Activated T-cell treated with anti-CD3 and anti-CD28 coated beads for 48 hours (primary cell): ENCODE data around the gene P4HA2.
"Not testable (repeated sequence)": the region's sequence is repeated elsewhere in the genome, so short reads cannot be mapped to it uniquely, and the experiment has no call there.

Experiments used
- DNase-seq: peaks from one replicate; pipeline ENCODE4 v3.0.0-alpha.2; 2020; ENCODE audit warnings: low read depth

P4HA2 gene

DNA sequence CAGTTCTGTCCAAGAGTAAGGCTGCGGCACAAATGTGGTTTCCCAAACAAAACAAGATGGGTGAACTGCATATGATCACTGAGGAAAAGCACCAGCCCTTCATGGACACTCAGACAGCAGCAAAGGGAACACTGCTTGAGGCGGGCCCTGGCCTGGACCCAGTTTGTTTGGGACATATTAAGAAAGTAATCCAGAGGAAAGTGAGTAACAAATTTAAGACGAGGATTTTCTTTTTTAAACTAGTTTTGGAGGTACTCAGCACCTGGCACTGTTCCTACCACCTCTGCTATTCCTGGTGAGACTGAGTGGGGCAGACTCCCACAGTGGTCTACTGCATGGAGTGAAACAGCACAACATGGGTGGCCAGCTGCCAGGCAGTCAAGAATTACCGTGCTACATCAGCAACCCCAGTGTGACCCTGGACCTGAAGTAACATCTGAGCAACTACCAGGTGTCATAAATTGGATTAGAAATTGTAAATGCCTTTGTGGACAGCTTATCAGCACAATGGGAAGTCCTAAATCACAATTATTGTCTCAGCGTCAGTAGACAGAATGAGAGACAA, 28.5 kb downstream of the P4HA2 start:
- DNase-seq: no peak

DNA sequence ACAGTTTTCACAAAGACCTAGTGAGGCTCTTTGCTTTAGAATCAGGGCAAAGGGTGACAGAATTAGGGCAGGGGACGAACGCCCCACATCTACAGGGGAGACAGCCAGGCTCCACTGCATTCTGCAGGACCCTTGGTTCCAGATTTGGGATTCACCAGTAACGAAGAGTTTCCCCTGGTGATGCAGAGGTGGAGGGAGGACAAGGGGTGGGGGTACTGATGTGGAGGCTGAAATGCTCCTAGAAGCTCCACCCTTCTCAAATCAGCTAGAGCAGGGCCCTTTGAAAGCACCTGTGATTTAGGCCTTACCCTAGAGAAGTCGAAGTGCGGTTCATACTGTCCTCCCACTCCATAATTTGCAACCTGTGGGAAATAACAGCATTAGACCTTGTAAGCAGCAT, 29.1 kb downstream of the P4HA2 start:
- DNase-seq: no peak

DNA sequence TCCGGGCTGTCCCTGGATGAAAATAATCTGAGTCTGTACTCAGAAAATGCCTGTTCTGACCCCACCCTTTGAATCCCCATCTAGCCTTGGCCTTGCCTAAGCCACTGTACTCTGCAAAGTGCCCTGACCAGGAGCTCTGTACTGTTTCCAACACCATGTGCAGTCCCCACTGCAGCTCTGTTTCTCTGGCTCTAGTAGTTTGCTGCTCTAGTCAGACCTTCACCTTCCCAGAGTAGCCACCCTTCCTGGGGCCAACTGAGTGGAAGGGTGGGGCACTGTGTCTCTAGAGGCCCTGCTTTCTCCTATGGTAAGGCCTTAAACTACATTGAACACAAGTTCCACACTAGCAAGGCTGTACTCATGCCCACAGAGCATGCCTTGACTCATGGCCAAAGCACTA, 31.9 kb downstream of the P4HA2 start:
- no peak for DNase-seq

DNA sequence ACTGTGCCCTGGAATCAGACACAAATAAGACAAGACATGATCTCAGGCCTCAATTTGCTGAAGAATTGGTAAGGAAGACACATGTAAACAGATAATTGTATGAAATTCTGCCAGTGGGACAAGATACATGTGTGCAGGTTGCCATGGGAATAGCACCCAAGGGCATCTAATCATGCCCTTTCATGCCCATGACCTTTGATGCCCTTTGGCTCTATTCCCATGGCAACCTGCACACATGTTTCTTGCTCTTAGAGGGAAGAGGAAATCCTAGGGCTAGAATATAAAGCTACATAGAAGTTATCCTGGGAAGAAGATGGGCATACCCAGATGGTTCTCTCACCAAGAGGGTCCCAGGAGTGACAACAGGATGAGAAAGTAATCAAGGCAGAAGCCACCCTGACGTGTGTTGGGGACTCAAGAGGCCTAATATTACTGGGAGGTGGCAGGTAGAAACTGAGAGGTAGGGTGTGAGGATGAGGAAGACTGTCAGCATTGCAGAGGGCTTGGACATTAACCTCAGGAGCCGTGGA, 34.4 kb downstream of the P4HA2 start:
- DNase-seq: no peak

DNA sequence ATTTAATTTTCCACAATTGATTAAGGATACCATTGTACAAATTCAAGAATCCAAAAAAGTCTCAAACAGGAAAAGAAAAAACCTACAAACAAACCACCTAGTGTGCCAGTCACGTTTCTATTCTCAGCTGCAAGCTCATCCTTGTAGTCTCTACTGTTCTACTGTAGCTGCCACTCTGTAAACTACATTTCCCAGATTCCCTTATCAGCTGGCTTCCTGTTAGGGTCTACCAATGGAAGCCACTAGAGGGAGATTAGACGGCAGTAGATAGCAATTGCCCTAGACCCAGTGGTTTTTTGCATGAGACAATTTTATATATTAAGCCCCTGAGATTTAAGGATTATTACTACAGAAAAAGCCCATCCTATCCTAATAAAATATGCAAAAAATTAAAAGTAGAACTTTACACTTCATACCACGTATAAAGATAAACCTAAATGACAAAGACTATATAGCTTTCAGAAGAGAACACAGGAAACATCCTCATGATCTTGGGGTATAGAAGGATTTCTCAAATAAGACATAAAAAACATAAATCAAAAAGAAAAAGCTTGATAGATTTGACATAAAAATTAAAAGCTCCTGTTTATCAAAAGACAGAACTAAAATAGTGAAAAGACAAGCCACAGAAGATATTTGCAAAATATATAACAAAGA, 37.4 kb downstream of the P4HA2 start:
- no peak for DNase-seq

DNA sequence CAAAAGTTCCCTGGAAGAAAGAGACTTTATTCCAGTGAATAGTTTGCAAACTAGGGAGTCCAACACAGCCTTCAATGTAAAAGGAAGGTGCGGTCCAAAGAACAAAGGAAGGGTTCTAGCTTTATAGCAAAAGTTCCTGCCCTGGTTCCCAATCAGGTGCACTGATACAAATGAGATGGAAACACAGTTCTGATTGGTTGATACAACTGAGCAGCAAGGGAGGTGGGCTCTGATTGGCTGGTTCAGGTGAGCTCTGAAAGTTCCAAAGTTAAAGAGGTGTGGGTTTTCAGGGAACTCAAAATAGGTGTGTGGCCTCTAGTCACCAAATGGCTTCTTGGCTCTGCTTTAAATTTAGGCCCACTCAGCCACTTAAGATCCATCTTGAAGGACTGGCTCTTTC, 43.1 kb downstream of the P4HA2 start:
- DNase-seq: no peak

DNA sequence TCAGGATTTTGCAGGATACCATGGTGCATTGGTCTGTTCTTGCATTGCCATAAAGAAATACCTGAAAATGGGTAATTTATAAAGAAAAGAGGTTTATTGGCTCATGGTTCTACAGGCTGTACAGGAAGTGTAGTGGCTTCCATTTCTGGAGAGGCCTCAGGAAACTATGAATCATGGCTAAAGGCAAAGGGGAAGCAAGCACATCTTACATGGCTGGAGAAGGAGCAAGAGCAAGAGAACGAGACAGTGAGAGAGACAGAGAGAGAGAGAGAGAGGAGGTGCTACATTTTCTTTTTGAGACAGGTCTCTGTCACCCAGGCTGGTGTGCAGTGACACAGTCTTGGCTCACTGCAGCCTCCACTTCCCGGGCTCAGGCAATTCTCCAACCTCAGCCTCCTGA, 43.9 kb downstream of the P4HA2 start:
- DNase-seq: no peak

DNA sequence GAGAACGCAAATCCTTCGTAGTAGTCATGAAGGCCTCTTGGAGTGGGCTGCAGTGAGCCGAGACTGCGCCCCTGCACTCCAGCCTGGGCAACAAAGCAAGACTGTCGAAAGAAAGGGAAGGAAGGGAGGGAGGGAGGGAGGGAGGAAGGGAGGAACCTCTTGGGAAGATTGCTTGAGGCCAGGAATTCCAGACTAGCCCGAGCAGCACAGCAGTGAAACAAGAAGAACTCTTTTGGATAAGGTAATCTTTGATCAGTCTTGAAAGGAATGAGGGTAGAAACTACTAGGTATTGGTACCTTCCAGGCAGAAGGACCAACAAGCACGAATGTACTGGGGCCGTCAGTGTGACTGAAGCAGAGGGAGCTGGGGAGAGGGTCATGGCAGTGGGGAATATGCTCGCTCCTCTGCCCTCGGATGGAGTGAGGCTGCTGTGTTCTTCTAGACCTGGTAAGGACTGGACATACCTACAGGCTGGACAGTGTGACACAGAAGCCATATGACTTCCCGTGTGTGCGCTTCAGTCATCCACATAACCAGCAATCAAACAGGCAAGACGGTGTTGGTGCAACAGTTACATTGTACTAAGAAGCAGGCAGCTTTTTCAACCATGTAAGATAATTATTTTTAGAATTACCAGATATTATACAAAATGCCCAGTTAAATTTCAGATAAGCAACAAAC, 45.2 kb downstream of the P4HA2 start:
- DNase-seq: no peak

DNA sequence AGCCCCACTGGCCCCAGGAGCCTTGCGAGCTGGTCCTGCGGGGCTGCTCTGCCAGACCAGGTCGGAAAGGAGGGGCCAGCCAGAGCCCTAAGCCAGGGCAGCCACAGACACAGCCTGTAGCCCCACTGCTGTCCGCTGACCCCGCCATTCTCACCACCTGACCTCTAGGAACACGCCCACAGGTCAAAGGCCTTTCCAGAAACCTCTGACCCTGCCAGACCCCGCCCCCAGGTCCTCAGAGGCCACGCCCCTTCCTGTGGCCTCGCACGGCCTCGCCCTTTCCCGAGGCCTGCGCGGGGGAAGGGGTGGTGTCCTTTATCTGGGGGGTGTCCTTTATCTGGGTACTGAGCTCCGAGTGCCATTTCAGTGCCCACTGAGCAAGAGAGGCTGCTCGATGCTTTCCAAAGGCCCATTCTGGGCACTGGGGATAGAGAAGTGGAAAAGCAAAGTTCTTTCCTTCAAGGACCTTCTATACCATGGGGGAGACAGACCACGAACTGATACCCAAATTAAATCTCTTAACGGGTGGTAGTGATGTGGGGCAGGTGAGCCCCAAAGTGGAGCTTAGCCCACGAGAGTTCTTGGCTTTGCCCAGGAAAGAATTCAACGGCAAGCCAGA, 46.5 kb downstream of the P4HA2 start:
- DNase-seq: no peak

DNA sequence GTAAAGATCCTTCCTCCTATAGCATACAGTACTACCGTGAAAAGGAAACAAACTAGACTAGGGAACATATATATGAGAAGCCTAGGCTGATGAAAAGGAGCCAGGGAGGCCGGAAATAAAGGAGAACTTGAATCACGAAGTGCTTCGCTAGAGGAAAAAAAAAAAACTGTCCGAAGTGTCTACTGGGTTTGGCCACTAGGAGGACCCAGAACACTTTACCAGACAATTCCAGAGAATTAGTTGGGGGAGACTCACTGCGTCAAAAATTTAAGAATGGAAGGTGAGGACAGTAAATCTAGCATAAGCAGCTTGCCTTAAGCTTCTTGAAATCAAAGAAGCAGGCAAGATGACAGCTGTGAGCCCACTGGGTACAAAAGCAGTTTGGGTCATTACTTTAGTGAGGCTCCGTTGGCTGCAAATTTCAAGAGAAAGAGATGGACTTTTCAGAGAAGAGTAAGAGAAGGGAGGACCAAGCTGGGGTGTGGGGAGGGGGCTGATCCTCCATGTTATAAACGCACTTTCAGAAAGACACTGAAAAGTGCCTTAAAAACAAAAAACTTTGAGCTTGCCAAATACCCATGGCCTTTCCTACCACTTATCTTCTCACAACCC, 47.4 kb downstream of the P4HA2 start:
- no peak for DNase-seq

DNA sequence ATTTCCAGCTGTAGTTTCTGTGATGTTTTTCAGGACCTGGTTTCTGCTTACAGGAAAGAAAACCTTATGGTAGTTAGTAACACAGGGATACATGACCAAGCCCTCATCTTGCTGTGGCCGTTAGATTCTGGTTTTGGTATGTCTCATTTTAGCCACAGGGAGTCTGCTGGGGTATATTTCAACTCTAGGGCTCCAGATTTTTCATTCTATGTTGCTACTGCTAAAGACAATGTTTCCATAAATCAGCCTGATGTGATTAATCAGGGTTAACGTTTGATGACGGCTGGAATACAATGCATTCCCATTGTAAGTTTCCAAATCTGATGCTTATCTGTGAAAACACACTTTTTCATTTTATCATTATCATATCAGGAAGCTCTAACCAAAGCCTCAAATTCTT, 48.2 kb downstream of the P4HA2 start:
- no peak for DNase-seq

DNA sequence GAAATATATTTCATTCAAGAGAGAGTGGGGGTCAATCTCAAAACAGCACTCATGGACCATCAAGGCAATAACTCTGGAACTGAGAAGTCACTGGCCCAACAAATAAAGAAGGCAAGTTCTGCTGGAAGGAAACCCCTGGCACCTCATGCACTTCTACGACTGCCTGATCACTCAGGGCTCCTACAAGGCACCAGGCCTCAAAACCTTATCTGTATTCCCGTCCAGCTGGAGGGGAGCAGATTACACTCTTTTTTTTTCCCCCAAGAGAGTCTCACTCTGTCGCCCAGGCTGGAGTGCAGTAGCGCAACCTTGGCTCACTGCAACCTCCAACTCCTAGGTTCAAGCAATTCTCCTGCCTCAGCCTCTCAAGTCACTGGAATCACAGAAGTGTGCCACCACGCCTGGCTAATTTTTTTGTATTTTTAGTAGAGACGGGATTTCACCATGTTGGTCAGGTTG, 49.9 kb downstream of the P4HA2 start:
- no peak for DNase-seq

DNA sequence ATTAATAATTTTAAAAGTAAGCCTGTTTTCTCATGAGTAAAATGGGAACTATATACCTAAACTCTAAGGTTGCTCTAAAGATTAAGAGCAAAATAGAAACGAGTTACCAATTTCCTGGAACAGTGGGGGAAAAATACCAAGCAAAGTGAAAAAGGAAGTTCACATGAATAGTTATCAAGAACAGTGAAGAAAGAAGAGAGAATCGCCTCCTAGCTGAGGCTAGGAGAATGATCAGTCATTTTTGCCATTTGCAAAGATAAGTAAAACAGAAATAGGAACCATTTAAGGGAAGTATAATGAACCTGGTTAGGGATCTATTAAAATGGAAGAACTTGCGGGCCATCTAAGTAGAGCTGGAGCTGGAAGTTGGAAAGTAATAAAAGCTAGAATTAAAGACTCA, 50.7 kb downstream of the P4HA2 start:
- no peak for DNase-seq

DNA sequence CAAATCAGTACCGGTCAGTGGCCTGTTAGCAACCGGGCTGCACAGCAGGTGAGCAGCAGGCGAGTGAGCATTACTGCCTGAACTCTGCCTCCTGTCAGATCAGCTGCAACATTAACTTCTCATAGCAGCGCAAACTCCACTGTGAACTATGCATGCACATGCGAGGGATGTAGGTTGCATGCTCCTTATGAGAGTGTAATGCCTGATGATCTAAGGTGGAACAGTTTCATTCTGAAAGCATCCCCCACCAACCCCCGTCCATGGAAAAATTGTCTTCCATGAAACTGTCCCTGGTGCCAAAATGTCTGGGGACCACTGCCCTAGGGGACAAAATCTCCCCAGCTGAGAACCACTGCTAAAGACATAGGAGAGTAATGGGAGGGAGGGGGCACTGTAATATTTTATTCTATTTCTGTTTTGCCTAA, 51.1 kb downstream of the P4HA2 start:
- DNase-seq: no peak

DNA sequence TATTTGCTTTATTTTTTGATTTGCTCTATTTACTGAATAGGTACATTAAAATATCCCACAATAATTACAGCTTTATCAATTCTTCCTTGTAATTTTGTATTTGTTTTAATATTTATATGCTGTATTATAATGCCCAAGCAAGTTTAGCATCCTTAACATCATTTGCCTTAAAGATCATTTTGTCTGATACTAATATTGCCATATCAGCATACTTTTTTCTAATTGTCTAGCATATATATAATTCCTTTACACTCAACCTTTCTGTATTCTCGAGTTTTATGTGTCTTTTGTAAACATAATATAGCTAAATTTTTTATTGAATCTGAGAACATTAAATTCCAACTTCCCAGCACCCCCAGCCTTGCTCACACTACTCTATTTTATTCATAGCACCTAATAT, 64.7 kb downstream of the P4HA2 start:
- DNase-seq: no peak

DNA sequence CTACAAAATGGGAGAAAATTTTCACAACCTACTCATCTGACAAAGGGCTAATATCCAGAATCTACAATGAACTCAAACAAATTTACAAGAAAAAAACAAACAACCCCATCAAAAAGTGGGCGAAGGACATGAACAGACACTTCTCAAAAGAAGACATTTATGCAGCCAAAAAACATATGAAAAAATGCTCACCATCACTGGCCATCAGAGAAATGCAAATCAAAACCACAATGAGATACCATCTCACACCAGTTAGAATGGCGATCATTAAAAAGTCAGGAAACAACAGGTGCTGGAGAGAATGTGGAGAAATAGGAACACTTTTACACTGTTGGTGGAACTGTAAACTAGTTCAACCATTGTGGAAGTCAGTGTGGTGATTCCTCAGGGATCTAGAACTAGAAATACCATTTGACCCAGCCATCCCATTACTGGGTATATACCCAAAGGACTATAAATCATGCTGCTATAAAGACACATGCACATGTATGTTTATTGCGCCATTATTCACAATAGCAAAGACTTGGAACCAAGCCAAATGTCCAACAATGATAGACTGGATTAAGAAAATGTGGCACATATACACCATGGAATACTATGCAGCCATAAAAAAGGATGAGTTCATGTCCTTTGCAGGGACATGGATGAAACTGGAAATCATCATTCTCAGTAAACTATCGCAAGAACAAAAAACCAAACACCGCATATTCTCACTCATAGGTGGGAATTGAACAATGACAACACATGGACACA, 65.9 kb downstream of the P4HA2 start:
- not testable (repeated sequence) for DNase-seq

DNA sequence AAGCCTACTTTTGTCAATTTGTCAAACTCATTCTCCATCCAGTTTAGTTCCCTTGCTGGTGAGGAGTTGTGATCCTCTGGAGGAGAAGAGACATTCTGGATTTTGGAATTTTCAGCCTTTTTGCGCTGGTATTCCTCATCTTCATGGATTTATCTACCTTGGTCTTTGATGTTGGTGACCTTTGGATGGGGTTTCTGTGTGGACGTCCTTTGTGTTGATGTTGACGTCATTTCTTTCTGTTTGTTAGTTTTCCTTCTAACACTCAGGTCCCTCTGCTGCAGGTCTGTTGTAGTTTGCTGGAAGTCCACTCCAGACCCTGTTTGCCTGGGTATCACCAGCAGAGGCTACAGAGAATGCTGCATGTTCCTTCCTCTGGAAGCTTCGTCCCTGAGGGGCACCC, 71.2 kb downstream of the P4HA2 start:
- no peak for DNase-seq

DNA sequence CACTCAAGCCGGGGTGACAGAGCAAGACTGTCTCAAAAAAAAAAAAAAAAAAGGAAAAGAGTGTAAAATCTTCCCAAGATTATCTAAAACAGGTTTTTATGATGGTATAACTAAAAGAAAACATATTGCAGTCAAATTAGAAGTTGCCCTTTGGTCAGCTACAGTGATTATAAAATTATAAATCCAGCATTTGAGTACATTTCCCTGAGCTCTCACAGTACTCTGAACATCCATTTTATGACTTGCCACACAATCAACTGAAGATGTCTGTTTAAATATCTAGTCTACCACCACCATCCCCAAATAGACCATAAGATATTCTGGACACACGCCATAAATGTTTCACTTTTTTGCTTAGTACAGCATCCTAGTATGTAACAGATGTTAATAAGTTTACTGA, 77.1 kb downstream of the P4HA2 start:
- DNase-seq: no peak

DNA sequence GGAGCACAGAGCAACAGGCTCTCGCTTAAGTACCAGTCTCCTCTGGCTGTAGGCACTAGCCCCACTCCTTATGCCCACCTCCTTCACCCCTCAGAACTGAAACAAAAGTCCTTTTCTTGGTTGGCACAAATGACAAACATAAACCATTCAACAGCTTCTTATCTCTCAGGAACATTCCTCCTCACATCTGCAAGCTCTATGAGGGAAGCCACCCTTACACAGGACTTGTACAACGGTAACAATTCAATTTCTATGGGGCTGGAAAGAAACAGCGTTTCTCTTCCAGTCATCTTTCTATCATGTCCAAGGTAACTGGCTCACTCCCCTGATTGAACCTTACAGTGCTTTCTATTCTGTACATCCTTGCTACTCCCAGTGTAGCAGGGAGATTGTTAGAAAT, 80.0 kb downstream of the P4HA2 start:
- no peak for DNase-seq

DNA sequence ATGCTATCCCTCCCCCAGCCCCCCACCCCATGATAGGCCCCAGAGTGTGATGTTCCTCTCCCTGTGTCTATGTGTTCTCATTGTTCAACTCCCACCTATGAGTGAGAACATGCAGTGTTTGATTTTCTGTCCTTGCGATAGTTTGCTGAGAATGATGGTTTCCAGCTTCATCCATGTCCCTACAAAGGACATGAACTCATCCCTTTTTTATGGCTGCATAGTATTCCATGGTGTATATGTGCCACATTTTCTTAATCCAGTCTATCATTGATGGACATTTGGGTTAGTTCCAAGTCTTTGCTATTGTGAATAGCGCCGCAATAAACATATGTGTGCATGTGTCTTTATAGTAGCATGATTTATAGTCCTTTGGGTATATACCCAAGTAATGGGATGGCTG, 82.3 kb downstream of the P4HA2 start:
- DNase-seq: not testable (repeated sequence)

DNA sequence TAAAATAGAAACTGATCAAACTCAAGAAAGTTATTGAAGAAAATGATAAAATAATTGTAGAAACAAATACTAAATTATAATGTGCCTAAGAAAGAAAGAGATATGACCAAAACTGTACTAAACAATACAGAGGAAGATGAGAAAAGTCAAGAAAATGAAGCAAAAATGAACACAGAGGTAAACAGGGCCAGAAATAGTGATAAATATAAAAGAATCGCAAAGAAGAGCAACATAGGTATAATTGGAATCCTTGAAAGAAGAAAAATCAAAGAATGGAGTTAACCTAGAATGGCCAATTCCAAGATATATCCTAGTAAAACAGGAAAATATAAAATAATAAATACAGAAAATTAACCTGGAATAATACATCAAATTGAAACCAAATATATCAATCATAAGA, 84.5 kb downstream of the P4HA2 start:
- no peak for DNase-seq

DNA sequence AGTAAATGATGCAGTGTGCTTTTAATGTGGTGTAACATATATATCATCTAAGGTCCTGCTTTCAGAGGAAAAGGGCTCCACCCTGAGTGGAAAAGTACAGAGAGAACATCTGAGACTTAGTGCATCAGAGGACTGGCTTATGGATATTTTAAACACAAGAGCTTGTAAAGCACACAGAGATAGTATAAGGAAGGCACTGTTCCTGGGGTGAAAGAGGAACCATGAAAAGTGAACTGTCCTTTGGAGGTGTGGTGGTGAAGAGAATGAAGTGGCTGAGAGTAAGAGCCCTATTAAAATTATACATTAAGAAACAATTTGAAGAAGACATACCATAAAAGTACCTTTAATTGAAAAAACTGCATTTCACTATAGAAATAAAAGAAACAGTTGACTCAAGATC, 85.2 kb downstream of the P4HA2 start:
- DNase-seq: no peak
